ENCODE results near the gene IFITM10. TPM values are rescaled to one million over a fixed set of nuclear protein-coding genes. Genes with fewer than 3 reads are reported as not detected.

Gene IFITM10
- total RNA-seq, 1 donor from 2014 or later, result 0.34 TPM

DNA sequence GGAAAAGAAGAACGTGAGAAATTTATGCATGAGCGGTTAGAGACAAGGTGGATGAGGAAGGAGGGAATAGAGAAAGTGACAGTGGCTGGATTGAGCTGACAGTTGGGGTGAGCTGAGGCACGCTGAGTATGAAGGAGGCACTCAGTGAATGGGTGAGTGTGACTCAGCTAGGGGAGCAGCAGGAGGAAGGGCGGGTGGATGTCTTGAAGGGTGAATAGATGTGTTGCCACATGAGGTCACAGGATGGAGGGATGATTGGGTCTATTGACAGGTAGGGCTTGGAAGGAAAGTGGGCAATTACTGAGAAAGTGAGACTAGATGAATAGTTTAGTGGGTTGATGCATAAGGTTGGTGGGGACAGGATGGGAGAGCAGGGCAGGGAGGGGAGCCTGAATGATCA, 8.0 kb downstream of the IFITM10 start:
- peaks cover 14% of the 10 kb centered on the region for H3K9me3 Mint-ChIP-seq
- H3K4me3 Mint-ChIP-seq (ENCODE audit: low read depth), result no peak overlapping the region
- no peaks in the 10 kb centered on the region for H3K36me3 Mint-ChIP-seq (ENCODE audit: low read depth)
- no peak overlapping the region for H3K27ac Mint-ChIP-seq
- no peak for DNase-seq (ENCODE audit: low spot score)
- H3K27me3 Mint-ChIP-seq (ENCODE audit: low read depth), result peaks cover 10% of the 10 kb centered on the region
- no peaks in the 10 kb centered on the region for H3K4me1 Mint-ChIP-seq (ENCODE audit: low read depth)
- intact Hi-C loops (cut with micrococcal nuclease), result no loop called here

DNA sequence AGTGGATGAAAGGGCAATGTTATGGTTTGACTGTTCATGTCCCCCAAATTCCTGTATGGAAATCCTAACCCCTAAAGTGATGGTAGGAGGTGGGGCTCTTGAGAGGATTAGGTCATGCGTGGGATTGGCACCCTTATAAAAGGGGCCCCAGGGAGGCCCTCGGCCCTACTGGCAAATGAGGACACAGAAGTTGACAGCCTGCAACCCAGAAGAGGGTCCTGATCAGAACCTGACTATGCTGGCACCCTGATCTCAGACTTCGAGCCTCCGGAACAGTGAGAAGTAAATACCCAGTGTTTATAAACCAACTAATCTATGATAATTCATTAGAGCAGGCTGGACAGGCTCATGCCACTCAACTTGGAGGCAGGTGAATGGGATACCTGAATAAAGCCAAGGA, 8.7 kb downstream of the IFITM10 start:
- H3K36me3 Mint-ChIP-seq (ENCODE audit: low read depth), result no peaks in the 10 kb centered on the region
- no peak overlapping the region for H3K27ac Mint-ChIP-seq
- H3K9me3 Mint-ChIP-seq, result peaks cover 16% of the 10 kb centered on the region
- peaks cover 10% of the 10 kb centered on the region for H3K27me3 Mint-ChIP-seq (ENCODE audit: low read depth)
- no peaks in the 10 kb centered on the region for H3K4me1 Mint-ChIP-seq (ENCODE audit: low read depth)
- intact Hi-C loops (cut with micrococcal nuclease), result no loop called here
- DNase-seq (ENCODE audit: low spot score), result no peak
- H3K4me3 Mint-ChIP-seq (ENCODE audit: low read depth), result no peak overlapping the region

DNA sequence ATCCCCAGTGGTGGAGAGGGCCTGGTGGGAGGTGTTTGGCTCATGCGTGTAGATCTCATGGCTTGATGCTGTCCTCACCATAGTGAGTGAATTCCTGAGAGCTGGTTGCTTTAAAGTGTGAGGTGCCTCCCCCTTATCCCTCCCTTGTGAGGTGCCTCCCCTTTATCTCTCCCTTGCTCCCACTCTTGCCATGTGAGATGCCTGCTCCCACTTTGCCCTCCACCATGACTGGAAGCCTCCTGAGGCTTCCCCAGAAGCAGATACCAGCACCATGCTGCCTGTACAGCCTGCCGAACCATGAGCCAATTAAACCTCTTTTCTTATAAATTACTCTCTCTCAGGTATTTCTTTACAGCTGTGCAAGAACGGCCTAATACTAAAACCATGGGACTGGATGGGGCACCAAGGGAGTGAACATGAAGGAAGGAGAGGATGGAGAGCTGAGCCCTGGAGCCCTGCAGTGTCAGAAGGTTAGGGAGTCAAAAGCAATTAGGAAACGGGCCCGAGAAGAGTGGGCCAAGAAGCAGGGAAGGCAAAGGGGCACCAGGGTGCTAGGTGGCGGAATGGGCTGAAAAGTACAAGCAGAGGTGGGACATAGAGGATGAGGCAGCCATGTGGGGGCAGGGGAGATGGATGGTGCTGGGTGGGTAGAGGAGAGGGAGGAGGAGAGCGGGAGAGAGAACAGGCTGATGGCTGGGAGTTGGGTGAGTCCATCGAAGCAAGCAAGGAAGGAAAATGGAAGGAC, 9.4 kb downstream of the IFITM10 start:
- intact Hi-C loops (cut with micrococcal nuclease), result no loop called here
- no peak overlapping the region for H3K4me3 Mint-ChIP-seq (ENCODE audit: low read depth)
- DNase-seq (ENCODE audit: low spot score), result no peak
- H3K27me3 Mint-ChIP-seq (ENCODE audit: low read depth), result peaks cover 16% of the 10 kb centered on the region
- H3K4me1 Mint-ChIP-seq (ENCODE audit: low read depth), result no peaks in the 10 kb centered on the region
- H3K36me3 Mint-ChIP-seq (ENCODE audit: low read depth), result peaks cover 3% of the 10 kb centered on the region
- H3K27ac Mint-ChIP-seq, result no peak overlapping the region
- peaks cover 21% of the 10 kb centered on the region for H3K9me3 Mint-ChIP-seq

- intact Hi-C loops (cut with micrococcal nuclease), result no loop called here
- Mint-ChIP-seq H3K9me3 (peaks cover 22% of the 10 kb centered on the region), H3K4me3 (ENCODE audit: low read depth) (no peak overlapping the region), H3K36me3 (ENCODE audit: low read depth) (peaks cover 3% of the 10 kb centered on the region), H3K4me1 (ENCODE audit: low read depth) (no peaks in the 10 kb centered on the region), H3K27ac (no peak overlapping the region), H3K27me3 (ENCODE audit: low read depth) (peaks cover 16% of the 10 kb centered on the region)
- no peak for DNase-seq (ENCODE audit: low spot score)
Observed at GRCh38 chr11:1739576-1739975, 10.8 kb downstream of the IFITM10 start.

DNA sequence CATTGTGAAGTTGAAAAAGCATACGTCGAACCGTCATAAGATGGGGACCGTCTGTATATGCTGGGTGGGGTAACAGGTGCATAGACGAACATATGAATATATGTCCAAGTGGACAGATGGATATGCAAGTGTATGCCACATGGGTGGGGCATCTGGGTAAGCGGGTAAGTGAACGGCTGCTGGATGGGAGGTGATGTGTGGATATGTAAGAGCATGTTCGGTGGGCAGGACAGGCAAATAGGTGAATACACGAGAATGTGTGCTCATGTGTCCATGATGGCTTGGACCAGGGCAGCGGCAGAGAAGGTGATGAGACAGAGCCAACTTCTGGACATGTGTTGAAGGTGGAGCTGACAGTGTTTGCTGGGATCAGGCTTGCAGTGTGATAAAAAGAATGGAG, 12.0 kb downstream of the IFITM10 start:
- Mint-ChIP-seq H3K4me3 (ENCODE audit: low read depth) (no peak overlapping the region), H3K9me3 (peaks cover 22% of the 10 kb centered on the region), H3K27me3 (ENCODE audit: low read depth) (peaks cover 16% of the 10 kb centered on the region), H3K4me1 (ENCODE audit: low read depth) (peaks cover 3% of the 10 kb centered on the region), H3K27ac (no peak overlapping the region), H3K36me3 (ENCODE audit: low read depth) (peaks cover 3% of the 10 kb centered on the region)
- DNase-seq (ENCODE audit: low spot score), result no peak
- intact Hi-C loops (cut with micrococcal nuclease), result no loop called here

DNA sequence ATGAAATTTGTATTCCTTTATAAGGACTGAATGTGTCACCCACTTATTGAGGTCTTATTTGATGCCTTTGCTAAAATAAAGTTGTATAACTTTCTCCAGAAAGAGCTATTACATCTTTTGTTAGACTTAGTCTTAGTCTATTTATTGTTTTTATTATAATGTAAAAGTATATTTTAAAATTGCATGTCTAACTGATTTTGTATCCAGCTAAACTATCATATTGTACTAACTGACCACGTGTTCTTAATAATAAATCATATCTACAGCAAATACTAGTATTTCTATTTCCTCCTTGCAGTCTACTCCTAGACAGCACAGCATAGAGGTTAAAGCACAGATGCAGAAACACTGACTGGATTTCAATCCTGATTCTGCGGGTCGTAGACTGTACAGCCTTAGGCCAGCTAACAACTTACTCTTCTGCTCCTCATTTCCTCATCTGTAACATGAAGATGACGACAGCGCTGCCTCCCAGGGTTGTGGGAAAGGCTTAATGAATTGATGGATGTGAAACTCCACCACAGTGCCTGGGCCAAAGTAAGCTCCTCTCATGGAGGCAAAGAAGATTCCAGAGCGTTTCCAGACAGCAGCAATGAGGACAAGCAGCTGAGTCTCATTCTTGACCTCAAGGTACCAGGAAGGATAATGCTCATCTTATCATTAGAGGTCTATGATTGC, 13.2 kb downstream of the IFITM10 start:
- no peak overlapping the region for H3K4me3 Mint-ChIP-seq (ENCODE audit: low read depth)

GRCh38 chr11:1736447-1736992, 13.9 kb downstream of the IFITM10 start:
- intact Hi-C loops (cut with micrococcal nuclease), result no loop called here
- Mint-ChIP-seq H3K9me3 (peaks cover 27% of the 10 kb centered on the region), H3K27ac (no peak overlapping the region), H3K4me3 (ENCODE audit: low read depth) (no peak overlapping the region), H3K27me3 (ENCODE audit: low read depth) (peaks cover 16% of the 10 kb centered on the region), H3K36me3 (ENCODE audit: low read depth) (peaks cover 3% of the 10 kb centered on the region), H3K4me1 (ENCODE audit: low read depth) (peaks cover 3% of the 10 kb centered on the region)
- no peak for DNase-seq (ENCODE audit: low spot score)

More for the DNA sequence above, 13.2 kb downstream of the IFITM10 start:
- intact Hi-C loops (cut with micrococcal nuclease), result no loop called here
- no peak overlapping the region for H3K27ac Mint-ChIP-seq
- H3K4me1 Mint-ChIP-seq (ENCODE audit: low read depth), result peaks cover 3% of the 10 kb centered on the region
- H3K9me3 Mint-ChIP-seq, result peaks cover 22% of the 10 kb centered on the region
- H3K36me3 Mint-ChIP-seq (ENCODE audit: low read depth), result peaks cover 3% of the 10 kb centered on the region
- no peak for DNase-seq (ENCODE audit: low spot score)
- H3K27me3 Mint-ChIP-seq (ENCODE audit: low read depth), result peaks cover 16% of the 10 kb centered on the region

DNA sequence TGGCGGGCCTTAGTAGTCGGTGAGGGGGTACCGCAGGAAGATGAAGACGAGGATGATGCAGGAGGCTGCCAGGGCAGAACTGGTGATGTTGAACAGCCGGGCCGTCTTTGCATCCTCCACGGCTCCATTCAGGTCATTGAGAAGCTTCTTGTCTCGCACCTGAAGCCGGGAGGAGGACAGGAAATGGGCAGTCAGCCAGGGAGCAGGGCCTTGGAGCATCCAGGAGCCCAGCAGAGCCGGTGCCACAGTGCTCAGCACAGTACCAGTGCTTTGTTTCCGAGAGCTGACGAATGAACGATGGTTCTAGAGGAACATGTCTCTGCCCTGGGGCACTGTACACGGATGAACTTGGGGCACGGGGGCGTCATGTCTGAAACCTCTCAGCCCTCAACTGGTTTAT, 15.1 kb downstream of the IFITM10 start:
- Mint-ChIP-seq H3K27ac (no peak overlapping the region), H3K36me3 (ENCODE audit: low read depth) (peaks cover 3% of the 10 kb centered on the region), H3K27me3 (ENCODE audit: low read depth) (peaks cover 16% of the 10 kb centered on the region), H3K4me3 (ENCODE audit: low read depth) (no peak overlapping the region), H3K9me3 (peaks cover 34% of the 10 kb centered on the region), H3K4me1 (ENCODE audit: low read depth) (peaks cover 3% of the 10 kb centered on the region)
- DNase-seq (ENCODE audit: low spot score), result no peak
- intact Hi-C loops (cut with micrococcal nuclease), result no loop called here

GRCh38 chr11:1734641-1735081, 15.7 kb downstream of the IFITM10 start:
- DNase-seq (ENCODE audit: low spot score), result no peak
- H3K27me3 Mint-ChIP-seq (ENCODE audit: low read depth), result peaks cover 22% of the 10 kb centered on the region
- peaks cover 3% of the 10 kb centered on the region for H3K36me3 Mint-ChIP-seq (ENCODE audit: low read depth)
- peaks cover 3% of the 10 kb centered on the region for H3K4me1 Mint-ChIP-seq (ENCODE audit: low read depth)
- no peak overlapping the region for H3K27ac Mint-ChIP-seq
- intact Hi-C loops (cut with micrococcal nuclease), result no loop called here
- peaks cover 34% of the 10 kb centered on the region for H3K9me3 Mint-ChIP-seq
- no peak overlapping the region for H3K4me3 Mint-ChIP-seq (ENCODE audit: low read depth)

DNA sequence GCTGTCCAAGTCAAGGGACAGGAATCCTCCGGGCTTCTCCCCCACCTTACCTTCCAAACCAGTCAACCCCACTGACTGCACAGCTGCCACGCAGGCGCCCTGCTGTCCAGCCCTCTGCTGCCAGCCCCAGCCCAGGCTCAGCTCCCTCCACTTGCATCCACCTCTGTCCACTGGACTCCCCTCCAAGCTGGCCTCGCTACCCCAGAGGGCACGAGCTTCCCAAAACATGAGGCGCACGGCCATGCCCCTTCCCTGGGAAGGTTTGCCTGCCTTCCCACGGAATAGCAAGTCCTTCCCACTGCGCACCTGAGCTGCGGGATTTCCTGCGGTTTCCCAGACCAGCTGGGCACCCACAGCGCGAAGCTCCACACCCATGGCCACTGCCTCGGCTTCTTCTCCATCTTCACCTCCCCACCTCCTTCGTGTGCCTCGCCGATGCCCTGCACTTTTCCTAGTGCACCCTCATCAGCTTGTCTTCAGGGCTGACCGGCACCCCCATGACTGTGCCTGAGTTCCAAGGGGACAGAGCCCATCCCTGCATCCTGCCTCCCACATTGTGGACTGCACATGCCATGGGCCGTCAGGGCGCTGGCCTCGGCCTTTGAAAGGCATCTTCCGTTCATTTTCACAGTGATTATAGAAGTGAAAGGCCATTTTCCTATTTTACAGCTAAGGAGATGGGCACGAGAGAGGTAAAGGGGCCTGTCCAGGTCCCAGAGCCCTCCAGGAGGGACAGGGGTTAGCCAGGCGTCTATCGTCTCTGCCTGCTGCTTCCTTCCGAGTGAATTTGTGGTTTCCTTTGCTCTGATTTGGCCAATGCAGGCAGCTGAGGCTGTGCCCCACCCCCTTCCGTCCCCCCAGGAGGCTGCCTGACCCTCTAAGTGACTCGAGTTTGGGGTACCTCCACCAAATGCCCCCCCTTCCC, 16.4 kb downstream of the IFITM10 start:
- Mint-ChIP-seq H3K27me3 (ENCODE audit: low read depth) (peaks cover 17% of the 10 kb centered on the region), H3K4me3 (ENCODE audit: low read depth) (no peak overlapping the region), H3K36me3 (ENCODE audit: low read depth) (peaks cover 3% of the 10 kb centered on the region), H3K27ac (no peak overlapping the region), H3K4me1 (ENCODE audit: low read depth) (peaks cover 4% of the 10 kb centered on the region), H3K9me3 (peaks cover 34% of the 10 kb centered on the region)
- DNase-seq (ENCODE audit: low spot score), result no peak
- intact Hi-C loops (cut with micrococcal nuclease), result no loop called here

- Mint-ChIP-seq H3K4me1 (ENCODE audit: low read depth) (peaks cover 8% of the 10 kb centered on the region), H3K9me3 (peaks cover 34% of the 10 kb centered on the region), H3K27ac (no peak overlapping the region), H3K27me3 (ENCODE audit: low read depth) (peaks cover 21% of the 10 kb centered on the region), H3K36me3 (ENCODE audit: low read depth) (peaks cover 3% of the 10 kb centered on the region), H3K4me3 (ENCODE audit: low read depth) (no peak overlapping the region)
- DNase-seq (ENCODE audit: low spot score), result no peak
- intact Hi-C loops (cut with micrococcal nuclease), result no loop called here
Observed at GRCh38 chr11:1733009-1733715, 17.2 kb downstream of the IFITM10 start.

DNA sequence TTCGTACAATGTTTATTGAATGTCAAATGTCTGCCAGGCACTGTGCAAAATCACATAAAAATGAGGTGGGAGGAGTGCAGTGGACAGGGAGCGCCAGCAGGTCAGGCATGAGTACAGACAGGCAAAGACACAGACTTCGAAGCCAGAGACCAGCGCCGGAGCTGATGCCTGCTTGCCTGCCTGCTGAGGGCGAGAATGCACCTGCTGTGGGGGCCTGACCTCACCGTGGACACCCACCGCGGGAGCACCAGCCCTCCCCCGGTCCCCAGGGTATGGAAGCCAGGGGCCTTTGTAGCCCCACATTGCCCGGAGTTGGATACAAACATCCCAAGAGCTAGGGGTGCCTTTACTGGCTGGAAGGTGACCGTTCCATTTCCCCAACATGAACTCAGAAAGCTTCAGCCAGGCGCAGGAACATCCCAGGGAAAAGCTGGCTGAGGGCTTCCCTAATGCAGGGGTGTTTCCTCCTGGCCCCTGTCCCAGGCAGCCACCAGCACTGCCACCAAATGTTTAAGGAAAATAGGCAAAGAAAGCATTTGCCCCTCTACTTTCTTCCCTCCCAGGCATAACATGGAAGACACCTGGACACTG, 17.9 kb downstream of the IFITM10 start:
- H3K27ac Mint-ChIP-seq, result no peak overlapping the region
- peaks cover 9% of the 10 kb centered on the region for H3K4me1 Mint-ChIP-seq (ENCODE audit: low read depth)
- no peak for DNase-seq (ENCODE audit: low spot score)
- H3K27me3 Mint-ChIP-seq (ENCODE audit: low read depth), result peaks cover 22% of the 10 kb centered on the region
- peaks cover 30% of the 10 kb centered on the region for H3K9me3 Mint-ChIP-seq
- H3K4me3 Mint-ChIP-seq (ENCODE audit: low read depth), result no peak overlapping the region
- intact Hi-C loops (cut with micrococcal nuclease), result no loop called here
- H3K36me3 Mint-ChIP-seq (ENCODE audit: low read depth), result peaks cover 3% of the 10 kb centered on the region

Measured in activated T-helper 2 cell treated with anti-CD3 and anti-CD28 coated beads, Interferon-gamma antibody, Interleukin-2, Interleukin-4, amounts not matched to agents 10 μg/mL and 5 μg/mL and 100 μg/mL, durations not matched to agents 14 hours and 24 hours and 36 hours (primary cell).